ENCODE results near the gene FKRP. TPM values are rescaled to one million over a fixed set of nuclear protein-coding genes. Genes with fewer than 3 reads are reported as not detected.
A peak's percentile ranks its signal among the peaks of the same experiment; 100 is the strongest.

The FKRP gene
- total RNA-seq, 3 donors from 2014 or later (not counting 1 experiment from before 2014, with no cell fraction given): 19.1 to 23.3 (median 19.8) TPM

DNA sequence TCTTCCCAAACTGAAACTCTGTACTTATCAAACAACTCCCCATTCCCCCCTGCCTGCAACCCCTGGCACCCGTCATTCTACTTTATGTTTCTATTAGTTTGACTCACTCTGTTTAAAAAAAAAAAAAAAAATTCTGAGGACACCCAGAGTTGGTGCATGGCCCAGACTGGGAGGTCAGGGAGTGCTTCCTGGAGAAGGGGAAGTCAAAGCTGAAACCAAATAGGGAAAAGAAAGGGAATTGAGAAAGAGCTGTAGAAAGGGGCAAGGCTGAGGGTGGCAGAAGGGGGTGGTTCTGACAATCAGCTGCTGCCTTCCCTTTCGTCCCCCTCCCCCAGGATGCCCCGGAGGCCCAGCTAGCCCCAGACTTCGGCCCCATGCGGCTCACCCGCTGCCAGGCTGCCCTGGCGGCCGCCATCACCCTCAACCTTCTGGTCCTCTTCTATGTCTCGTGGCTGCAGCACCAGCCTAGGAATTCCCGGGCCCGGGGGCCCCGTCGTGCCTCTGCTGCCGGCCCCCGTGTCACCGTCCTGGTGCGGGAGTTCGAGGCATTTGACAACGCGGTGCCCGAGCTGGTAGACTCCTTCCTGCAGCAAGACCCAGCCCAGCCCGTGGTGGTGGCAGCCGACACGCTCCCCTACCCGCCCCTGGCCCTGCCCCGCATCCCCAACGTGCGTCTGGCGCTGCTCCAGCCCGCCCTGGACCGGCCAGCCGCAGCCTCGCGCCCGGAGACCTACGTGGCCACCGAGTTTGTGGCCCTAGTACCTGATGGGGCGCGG, 9.4 kb downstream of the FKRP start:
- 94% methylated on average over 39 of the region's 39 CpGs for WGBS (ENCODE audit: insufficient coverage)
- intact Hi-C loops (cut with micrococcal nuclease): no loop called here

DNA sequence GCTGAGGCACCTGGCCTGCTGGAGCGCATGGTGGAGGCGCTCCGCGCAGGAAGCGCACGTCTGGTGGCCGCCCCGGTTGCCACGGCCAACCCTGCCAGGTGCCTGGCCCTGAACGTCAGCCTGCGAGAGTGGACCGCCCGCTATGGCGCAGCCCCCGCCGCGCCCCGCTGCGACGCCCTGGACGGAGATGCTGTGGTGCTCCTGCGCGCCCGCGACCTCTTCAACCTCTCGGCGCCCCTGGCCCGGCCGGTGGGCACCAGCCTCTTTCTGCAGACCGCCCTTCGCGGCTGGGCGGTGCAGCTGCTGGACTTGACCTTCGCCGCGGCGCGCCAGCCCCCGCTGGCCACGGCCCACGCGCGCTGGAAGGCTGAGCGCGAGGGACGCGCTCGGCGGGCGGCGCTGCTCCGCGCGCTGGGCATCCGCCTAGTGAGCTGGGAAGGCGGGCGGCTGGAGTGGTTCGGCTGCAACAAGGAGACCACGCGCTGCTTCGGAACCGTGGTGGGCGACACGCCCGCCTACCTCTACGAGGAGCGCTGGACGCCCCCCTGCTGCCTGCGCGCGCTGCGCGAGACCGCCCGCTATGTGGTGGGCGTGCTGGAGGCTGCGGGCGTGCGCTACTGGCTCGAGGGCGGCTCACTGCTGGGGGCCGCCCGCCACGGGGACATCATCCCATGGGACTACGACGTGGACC, 10.1 kb downstream of the FKRP start:
- Histone ChIP-seq H3K36me3 (ENCODE audit: control insufficient read depth, insufficient read depth, low read length) (no peaks in the 10 kb centered on the region), H3K27me3 (ENCODE audit: control insufficient read depth, insufficient read depth, low read length) (no peaks in the 10 kb centered on the region), H3K4me3 (ENCODE audit: low read length) (no peak overlapping the region), H3K27ac (ENCODE audit: low read length) (no peak overlapping the region), H3K9me3 (ENCODE audit: control insufficient read depth, insufficient read depth, low read length) (no peaks in the 10 kb centered on the region), H3K4me1 (ENCODE audit: control insufficient read depth, insufficient read depth, low read length) (peaks cover 15% of the 10 kb centered on the region)
- TF ChIP-seq, protein P1, sequence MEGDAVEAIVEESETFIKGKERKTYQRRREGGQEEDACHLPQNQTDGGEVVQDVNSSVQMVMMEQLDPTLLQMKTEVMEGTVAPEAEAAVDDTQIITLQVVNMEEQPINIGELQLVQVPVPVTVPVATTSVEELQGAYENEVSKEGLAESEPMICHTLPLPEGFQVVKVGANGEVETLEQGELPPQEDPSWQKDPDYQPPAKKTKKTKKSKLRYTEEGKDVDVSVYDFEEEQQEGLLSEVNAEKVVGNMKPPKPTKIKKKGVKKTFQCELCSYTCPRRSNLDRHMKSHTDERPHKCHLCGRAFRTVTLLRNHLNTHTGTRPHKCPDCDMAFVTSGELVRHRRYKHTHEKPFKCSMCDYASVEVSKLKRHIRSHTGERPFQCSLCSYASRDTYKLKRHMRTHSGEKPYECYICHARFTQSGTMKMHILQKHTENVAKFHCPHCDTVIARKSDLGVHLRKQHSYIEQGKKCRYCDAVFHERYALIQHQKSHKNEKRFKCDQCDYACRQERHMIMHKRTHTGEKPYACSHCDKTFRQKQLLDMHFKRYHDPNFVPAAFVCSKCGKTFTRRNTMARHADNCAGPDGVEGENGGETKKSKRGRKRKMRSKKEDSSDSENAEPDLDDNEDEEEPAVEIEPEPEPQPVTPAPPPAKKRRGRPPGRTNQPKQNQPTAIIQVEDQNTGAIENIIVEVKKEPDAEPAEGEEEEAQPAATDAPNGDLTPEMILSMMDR (IDR thresholded peaks at IDR 0.05): no peak
- no peak overlapping the region for H3K4me3 Mint-ChIP-seq
- WGBS (ENCODE audit: insufficient coverage): 98% methylated on average over 86 of the region's 86 CpGs
- H3K9me3 Mint-ChIP-seq: no peaks in the 10 kb centered on the region
- intact Hi-C loops (cut with micrococcal nuclease): no loop called here
- no peaks in the 10 kb centered on the region for H3K36me3 Mint-ChIP-seq
- H3K27ac Mint-ChIP-seq: no peak overlapping the region
- H3K27me3 Mint-ChIP-seq (ENCODE audit: low read depth in 2 of 2): no peaks in the 10 kb centered on the region
- H3K4me1 Mint-ChIP-seq: peaks cover 0 to 12% of the 10 kb centered on the region in 2 donors
- DNase-seq (peak in 1 of 2 donors; percentile 6), ATAC-seq (no peak)

More for the DNA sequence above, 9.4 kb downstream of the FKRP start:
- Histone ChIP-seq H3K9me3 (ENCODE audit: control insufficient read depth, insufficient read depth, low read length) (no peaks in the 10 kb centered on the region), H3K27ac (ENCODE audit: low read length) (no peak overlapping the region), H3K4me3 (ENCODE audit: low read length) (no peak overlapping the region), H3K36me3 (ENCODE audit: control insufficient read depth, insufficient read depth, low read length) (no peaks in the 10 kb centered on the region), H3K27me3 (ENCODE audit: control insufficient read depth, insufficient read depth, low read length) (no peaks in the 10 kb centered on the region), H3K4me1 (ENCODE audit: control insufficient read depth, insufficient read depth, low read length) (peaks cover 15% of the 10 kb centered on the region)
- Mint-ChIP-seq H3K36me3 (no peaks in the 10 kb centered on the region), H3K27me3 (ENCODE audit: low read depth in 2 of 2) (no peaks in the 10 kb centered on the region), H3K4me3 (no peak overlapping the region), H3K9me3 (no peaks in the 10 kb centered on the region), H3K4me1 (peaks cover 0 to 12% of the 10 kb centered on the region in 2 donors), H3K27ac (no peak overlapping the region)
- TF ChIP-seq, protein P1 (IDR thresholded peaks at IDR 0.05): no peak
- no peak for ATAC-seq
- DNase-seq: peak in 1 of 2 donors; percentile 6

DNA sequence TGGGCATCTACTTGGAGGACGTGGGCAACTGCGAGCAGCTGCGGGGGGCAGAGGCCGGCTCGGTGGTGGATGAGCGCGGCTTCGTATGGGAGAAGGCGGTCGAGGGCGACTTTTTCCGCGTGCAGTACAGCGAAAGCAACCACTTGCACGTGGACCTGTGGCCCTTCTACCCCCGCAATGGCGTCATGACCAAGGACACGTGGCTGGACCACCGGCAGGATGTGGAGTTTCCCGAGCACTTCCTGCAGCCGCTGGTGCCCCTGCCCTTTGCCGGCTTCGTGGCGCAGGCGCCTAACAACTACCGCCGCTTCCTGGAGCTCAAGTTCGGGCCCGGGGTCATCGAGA, 10.7 kb downstream of the FKRP start:
- DNase-seq: peak in 1 of 2 donors; percentile 35
- TF ChIP-seq, protein P1 (IDR thresholded peaks at IDR 0.05): no peak
- Histone ChIP-seq H3K4me1 (ENCODE audit: control insufficient read depth, insufficient read depth, low read length) (peaks cover 15% of the 10 kb centered on the region), H3K9me3 (ENCODE audit: control insufficient read depth, insufficient read depth, low read length) (no peaks in the 10 kb centered on the region), H3K27me3 (ENCODE audit: control insufficient read depth, insufficient read depth, low read length) (no peaks in the 10 kb centered on the region), H3K4me3 (ENCODE audit: low read length) (no peak overlapping the region), H3K27ac (ENCODE audit: low read length) (no peak overlapping the region), H3K36me3 (ENCODE audit: control insufficient read depth, insufficient read depth, low read length) (no peaks in the 10 kb centered on the region)
- 66% methylated on average over 30 of the region's 30 CpGs for WGBS (ENCODE audit: insufficient coverage)
- ATAC-seq: peak in 1 of 3 donors; percentile 62
- Mint-ChIP-seq H3K27ac (no peak overlapping the region), H3K36me3 (no peaks in the 10 kb centered on the region), H3K4me3 (no peak overlapping the region), H3K4me1 (peaks cover 0 to 12% of the 10 kb centered on the region in 2 donors), H3K9me3 (no peaks in the 10 kb centered on the region), H3K27me3 (ENCODE audit: low read depth in 2 of 2) (no peaks in the 10 kb centered on the region)
- intact Hi-C loops (cut with micrococcal nuclease): no loop called here
